ENCODE measurements around the gene STX11. TPM values are rescaled to one million over a fixed set of nuclear protein-coding genes. Genes with fewer than 3 reads are reported as not detected.

Gene STX11
- total RNA-seq, 1 donor from 2014 or later, result 15.6 TPM

DNA sequence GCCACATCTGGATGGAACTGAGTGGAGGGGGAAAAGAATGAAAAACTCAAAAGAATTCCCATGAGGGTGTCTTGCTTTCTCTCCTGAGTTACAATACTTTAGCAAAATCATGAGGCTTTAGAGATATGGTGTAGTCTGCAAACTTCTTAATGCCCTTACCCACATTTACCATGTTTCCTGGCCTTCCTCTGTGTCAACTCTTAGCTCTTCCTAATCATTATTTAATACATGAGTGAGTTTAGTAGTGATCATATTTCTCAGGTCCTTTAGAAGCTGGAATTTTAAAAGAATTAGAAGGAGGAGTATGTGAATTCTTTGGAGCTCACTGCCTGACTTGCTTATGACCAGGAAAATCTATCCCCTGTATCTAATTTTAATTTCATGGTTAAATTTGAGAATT is 39.0 kb downstream of the STX11 start:
- no peaks in the 10 kb centered on the region for H3K27me3 Mint-ChIP-seq
- no peak overlapping the region for H3K27ac Mint-ChIP-seq
- no peak for DNase-seq
- H3K4me3 Mint-ChIP-seq, result no peak overlapping the region
- H3K9me3 Mint-ChIP-seq, result peaks cover 22% of the 10 kb centered on the region
- intact Hi-C loops (cut with micrococcal nuclease), result no loop called here
- peaks cover 38% of the 10 kb centered on the region for H3K36me3 Mint-ChIP-seq (ENCODE audit: low read depth)
- H3K4me1 Mint-ChIP-seq, result no peaks in the 10 kb centered on the region

DNA sequence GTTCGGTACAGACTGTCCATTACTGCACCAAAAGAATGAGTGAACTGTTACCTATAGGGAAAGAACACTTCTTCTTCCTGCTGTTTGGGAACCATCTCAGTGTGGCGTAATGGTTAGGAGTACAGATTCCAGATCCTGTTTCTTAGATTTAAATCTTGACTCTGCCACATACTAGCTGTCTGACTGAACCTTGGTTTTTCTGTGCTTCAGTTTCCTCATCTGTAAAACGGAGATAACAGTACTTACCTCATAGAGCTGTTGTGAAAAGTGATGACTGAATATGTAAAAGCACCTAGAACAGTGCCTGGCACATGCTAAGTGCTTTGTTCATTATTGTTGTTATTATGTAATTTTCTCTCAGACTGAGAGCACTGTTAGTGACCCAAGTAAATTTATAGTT is 39.8 kb downstream of the STX11 start:
- no peak for DNase-seq
- Mint-ChIP-seq H3K27me3 (no peaks in the 10 kb centered on the region), H3K27ac (peak overlapping the region; percentile 21), H3K36me3 (ENCODE audit: low read depth) (peaks cover 38% of the 10 kb centered on the region), H3K4me1 (no peaks in the 10 kb centered on the region), H3K9me3 (peaks cover 23% of the 10 kb centered on the region), H3K4me3 (no peak overlapping the region)
- intact Hi-C loops (cut with micrococcal nuclease), result no loop called here

DNA sequence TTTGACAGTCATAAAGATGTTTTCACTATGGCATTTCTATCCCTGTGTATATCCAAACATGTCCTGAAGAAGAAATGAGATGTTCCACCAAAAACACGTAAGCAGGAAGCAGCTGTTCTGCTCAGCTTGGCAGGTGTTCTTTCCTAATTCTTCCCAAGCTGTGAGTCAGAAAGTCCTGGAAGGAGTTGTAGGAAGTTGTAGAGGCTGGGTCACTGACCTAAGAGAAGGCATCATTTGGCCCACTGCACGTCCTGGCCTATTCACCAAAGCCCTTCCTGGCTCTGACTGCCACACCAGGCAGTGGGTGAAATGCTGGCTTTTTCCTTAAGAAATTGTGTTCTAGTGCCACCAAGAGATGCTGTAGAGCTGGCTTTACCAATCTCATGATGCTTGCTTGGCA is 40.3 kb downstream of the STX11 start:
- Mint-ChIP-seq H3K27me3 (no peaks in the 10 kb centered on the region), H3K4me1 (no peaks in the 10 kb centered on the region), H3K36me3 (ENCODE audit: low read depth) (peaks cover 34% of the 10 kb centered on the region), H3K9me3 (peaks cover 20% of the 10 kb centered on the region), H3K27ac (no peak overlapping the region), H3K4me3 (no peak overlapping the region)
- DNase-seq, result no peak
- intact Hi-C loops (cut with micrococcal nuclease), result no loop called here

DNA sequence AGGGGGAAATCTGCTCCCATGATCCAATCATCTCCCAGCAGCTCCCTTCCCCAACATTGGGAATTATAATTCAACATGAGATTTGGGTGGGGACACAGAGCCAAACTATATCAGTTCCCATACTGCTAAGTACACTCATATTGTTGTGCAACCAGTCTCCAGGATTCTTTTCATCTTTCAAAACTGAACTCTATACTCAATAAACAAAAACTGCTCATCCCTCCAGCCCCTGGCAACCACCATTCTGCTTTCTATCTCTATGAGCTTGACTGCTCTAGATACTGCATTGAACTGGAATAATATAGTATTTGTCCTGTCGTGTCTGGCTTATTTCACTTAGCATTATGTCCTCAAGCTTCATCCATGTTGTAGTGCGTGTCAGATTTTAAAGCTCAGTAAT is 42.9 kb downstream of the STX11 start:
- DNase-seq, result no peak
- peaks cover 17% of the 10 kb centered on the region for H3K9me3 Mint-ChIP-seq
- H3K27me3 Mint-ChIP-seq, result no peaks in the 10 kb centered on the region
- H3K4me1 Mint-ChIP-seq, result no peaks in the 10 kb centered on the region
- no peak overlapping the region for H3K27ac Mint-ChIP-seq
- intact Hi-C loops (cut with micrococcal nuclease), result no loop called here
- H3K36me3 Mint-ChIP-seq (ENCODE audit: low read depth), result peaks cover 16% of the 10 kb centered on the region
- no peak overlapping the region for H3K4me3 Mint-ChIP-seq

DNA sequence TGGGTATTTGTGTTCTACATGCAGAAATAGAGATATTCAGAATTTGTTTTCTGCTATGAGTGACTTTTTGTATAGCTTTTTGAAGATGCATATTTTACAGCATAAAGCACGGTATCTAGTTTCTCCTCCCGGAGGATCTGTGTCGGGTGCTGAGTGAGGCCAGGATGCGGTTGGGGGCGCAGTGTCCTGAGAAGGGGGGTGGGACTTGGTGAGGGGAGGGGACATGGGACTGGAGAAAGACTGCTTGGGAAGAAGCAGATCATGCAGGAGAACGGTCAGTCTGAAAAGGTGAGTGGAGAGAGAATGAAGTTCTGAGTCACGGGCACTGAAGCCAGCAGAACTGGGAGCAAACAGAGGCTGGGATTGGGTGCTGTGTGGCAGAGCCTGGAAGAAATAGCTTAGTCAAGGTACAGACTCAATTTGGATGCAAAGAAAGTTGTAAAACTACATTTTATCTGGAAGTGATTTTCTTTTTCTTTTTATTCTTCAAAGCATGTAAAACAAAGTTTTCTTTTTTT is 44.0 kb downstream of the STX11 start:
- intact Hi-C loops (cut with micrococcal nuclease), result no loop called here
- Mint-ChIP-seq H3K27ac (no peak overlapping the region), H3K36me3 (ENCODE audit: low read depth) (peaks cover 10% of the 10 kb centered on the region), H3K4me3 (no peak overlapping the region), H3K9me3 (peaks cover 23% of the 10 kb centered on the region), H3K27me3 (no peaks in the 10 kb centered on the region), H3K4me1 (no peaks in the 10 kb centered on the region)
- DNase-seq, result no peak

DNA sequence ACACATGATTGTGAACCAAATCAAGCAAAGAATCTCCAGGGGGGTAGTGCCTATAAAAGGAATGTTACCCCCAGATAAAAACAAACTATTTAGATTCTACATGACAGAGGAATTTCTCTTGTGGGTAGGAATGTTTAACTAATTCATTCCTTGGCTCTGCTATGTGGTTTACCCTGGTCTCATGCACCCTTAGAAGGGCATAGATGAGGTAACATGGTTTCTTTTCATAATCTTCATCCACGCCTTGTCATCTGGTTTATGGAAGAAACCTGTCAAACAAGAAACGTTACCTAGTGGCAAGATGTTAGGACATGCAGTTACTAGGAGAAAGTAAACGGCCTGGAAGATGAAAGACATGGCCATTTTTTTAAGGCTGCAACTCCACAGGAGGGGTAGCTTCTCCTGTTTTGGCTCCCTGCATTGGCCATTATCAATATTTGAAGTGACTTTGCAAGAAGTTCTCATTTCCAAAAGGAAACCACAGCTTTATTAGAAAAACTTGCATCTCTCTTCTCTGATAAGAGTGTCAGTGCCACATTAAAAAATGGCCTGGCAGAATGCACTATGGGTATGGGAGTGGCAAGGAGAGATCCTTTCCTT is 45.5 kb downstream of the STX11 start:
- no peak overlapping the region for H3K27ac Mint-ChIP-seq
- H3K4me3 Mint-ChIP-seq, result no peak overlapping the region
- H3K27me3 Mint-ChIP-seq, result no peaks in the 10 kb centered on the region
- peaks cover 23% of the 10 kb centered on the region for H3K9me3 Mint-ChIP-seq
- H3K4me1 Mint-ChIP-seq, result no peaks in the 10 kb centered on the region
- intact Hi-C loops (cut with micrococcal nuclease), result no loop called here
- H3K36me3 Mint-ChIP-seq (ENCODE audit: low read depth), result peaks cover 7% of the 10 kb centered on the region
- DNase-seq, result no peak

DNA sequence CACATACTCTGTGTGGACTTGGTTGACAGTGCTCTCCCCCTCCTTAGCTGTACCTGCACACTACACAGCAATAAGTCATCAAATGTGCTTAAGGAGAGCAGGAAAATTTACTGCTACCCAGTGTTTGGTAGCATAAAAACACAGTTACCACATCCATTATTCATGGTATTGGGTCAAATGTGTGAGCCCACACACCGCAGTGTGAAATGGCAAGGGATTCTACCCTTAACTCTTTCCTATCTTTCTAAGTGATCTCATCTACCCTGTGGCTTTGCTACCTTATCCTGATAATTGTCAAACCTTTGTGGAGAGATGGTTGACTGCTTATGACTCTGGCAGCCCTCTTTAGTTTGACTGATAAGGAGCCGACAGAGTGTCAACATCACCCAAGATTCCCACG is 47.6 kb downstream of the STX11 start:
- H3K27ac Mint-ChIP-seq, result no peak overlapping the region
- H3K4me1 Mint-ChIP-seq, result no peaks in the 10 kb centered on the region
- intact Hi-C loops (cut with micrococcal nuclease), result no loop called here
- H3K27me3 Mint-ChIP-seq, result no peaks in the 10 kb centered on the region
- no peaks in the 10 kb centered on the region for H3K36me3 Mint-ChIP-seq (ENCODE audit: low read depth)
- H3K4me3 Mint-ChIP-seq, result no peak overlapping the region
- DNase-seq, result no peak
- peaks cover 29% of the 10 kb centered on the region for H3K9me3 Mint-ChIP-seq

DNA sequence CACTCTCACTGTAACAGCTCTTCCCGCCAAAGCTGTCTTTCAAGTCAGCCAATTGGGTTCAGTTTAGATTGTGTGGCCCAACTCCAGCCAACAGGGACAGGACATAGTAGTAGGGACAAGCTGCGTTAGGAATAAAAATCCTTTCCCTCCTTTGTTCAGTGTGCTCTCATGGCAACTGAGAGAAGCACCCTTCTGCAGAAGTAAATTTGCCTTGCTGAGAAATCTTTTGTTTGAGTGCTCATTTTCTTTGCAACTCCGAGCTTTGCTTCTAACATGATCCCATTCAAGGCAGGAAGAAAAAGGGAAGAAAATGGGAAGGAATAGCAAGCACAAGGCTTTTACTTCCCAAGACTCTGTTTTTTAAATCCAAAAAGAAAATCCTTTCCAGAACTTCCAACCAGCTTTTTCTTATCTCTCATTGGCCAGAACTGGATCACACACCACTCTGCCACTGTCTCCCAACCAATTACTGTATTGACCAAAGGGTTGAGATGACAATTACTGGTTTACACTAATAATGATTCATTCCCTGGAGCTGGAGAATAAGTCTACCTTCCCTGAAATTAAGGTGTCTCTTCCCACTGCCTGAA is 52.7 kb downstream of the STX11 start:
- H3K4me1 Mint-ChIP-seq, result no peaks in the 10 kb centered on the region
- H3K27me3 Mint-ChIP-seq, result peaks cover 32% of the 10 kb centered on the region
- H3K36me3 Mint-ChIP-seq (ENCODE audit: low read depth), result no peaks in the 10 kb centered on the region
- H3K9me3 Mint-ChIP-seq, result peaks cover 49% of the 10 kb centered on the region
- no peak overlapping the region for H3K27ac Mint-ChIP-seq
- no peak overlapping the region for H3K4me3 Mint-ChIP-seq
- intact Hi-C loops (cut with micrococcal nuclease), result no loop called here
- no peak for DNase-seq

DNA sequence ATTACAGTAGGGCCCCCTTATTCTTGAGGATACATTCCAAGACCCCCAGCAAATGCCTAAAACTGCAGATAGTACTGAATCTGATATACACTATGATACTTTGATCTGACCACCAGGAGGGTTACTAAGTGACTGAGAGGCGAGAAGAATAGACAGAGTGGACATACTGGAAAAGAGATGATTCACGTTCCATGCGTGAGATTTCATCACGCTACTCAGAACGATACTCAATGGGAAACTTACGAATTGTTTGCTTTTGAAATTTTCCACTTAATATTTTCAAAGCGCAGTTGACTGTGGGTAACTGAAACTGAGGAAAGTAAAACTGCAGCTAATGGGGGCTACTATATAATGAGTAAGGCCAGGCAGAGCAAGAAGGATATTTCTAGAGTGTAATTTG is 60.8 kb downstream of the STX11 start:
- intact Hi-C loops (cut with micrococcal nuclease), result loop anchor here (10.0 kb wide), 1 partner anchor 1266 kb away; the partner anchor contains the start of gene HIVEP2
- Mint-ChIP-seq H3K4me1 (peaks cover 13% of the 10 kb centered on the region), H3K27ac (no peak overlapping the region)

DNA sequence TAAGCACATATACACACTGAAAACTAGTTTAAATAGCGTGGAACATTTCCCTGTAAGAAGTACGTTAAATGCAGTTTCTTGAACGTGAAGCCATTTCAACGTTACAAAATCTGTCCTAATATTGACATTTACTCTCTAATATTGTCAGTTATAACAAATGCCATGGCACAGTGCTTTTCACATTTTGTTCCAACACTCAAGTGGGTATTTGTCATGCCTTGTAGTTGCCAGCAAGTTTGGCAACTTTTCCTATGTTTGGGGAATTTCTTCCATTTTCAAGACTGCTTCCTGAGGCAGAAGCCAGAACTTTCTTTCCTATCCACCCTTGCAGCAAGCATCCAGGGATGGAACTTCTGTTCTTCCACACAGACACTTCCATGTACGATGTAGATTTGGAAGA is 63.0 kb downstream of the STX11 start:
- peaks cover 26% of the 10 kb centered on the region for H3K27me3 Mint-ChIP-seq
- H3K4me1 Mint-ChIP-seq, result peaks cover 31% of the 10 kb centered on the region
- H3K4me3 Mint-ChIP-seq, result no peak overlapping the region
- no peak overlapping the region for H3K27ac Mint-ChIP-seq
- no peak for DNase-seq
- intact Hi-C loops (cut with micrococcal nuclease), result loop anchor here (10.0 kb wide), 1 partner anchor 1269 kb away; the partner anchor contains the start of gene HIVEP2
- H3K9me3 Mint-ChIP-seq, result no peaks in the 10 kb centered on the region
- H3K36me3 Mint-ChIP-seq (ENCODE audit: low read depth), result peaks cover 5% of the 10 kb centered on the region

More for the DNA sequence above, 60.8 kb downstream of the STX11 start:
- Mint-ChIP-seq H3K4me3 (no peak overlapping the region), H3K27me3 (peaks cover 44% of the 10 kb centered on the region), H3K9me3 (peaks cover 13% of the 10 kb centered on the region), H3K36me3 (ENCODE audit: low read depth) (peaks cover 3% of the 10 kb centered on the region)
- DNase-seq, result no peak

DNA sequence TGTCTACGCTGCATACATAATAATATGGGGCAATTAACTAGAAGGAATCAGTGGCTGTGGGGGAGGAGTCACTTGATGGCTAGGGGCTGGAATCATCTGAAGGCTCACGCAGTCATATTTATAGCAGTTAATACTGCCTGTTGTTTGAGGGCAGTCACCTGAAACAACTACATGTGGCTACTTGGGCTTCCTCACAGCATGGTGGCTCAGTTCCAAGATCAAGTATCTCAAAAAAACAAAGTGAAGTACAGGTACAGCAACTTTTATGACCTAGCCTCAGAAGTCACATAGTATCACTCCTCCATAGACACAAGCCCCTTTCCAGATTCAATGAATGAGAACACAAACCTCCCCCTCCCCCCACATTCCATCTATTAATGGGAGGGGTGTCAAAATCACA is 63.7 kb downstream of the STX11 start:
- H3K4me1 Mint-ChIP-seq, result peaks cover 34% of the 10 kb centered on the region
- no peak for DNase-seq
- no peak overlapping the region for H3K27ac Mint-ChIP-seq
- H3K27me3 Mint-ChIP-seq, result peaks cover 21% of the 10 kb centered on the region
- H3K9me3 Mint-ChIP-seq, result no peaks in the 10 kb centered on the region
- H3K4me3 Mint-ChIP-seq, result no peak overlapping the region
- H3K36me3 Mint-ChIP-seq (ENCODE audit: low read depth), result peaks cover 5% of the 10 kb centered on the region
- intact Hi-C loops (cut with micrococcal nuclease), result loop anchor here (10.0 kb wide), 1 partner anchor 1269 kb away; the partner anchor contains the start of gene HIVEP2

DNA sequence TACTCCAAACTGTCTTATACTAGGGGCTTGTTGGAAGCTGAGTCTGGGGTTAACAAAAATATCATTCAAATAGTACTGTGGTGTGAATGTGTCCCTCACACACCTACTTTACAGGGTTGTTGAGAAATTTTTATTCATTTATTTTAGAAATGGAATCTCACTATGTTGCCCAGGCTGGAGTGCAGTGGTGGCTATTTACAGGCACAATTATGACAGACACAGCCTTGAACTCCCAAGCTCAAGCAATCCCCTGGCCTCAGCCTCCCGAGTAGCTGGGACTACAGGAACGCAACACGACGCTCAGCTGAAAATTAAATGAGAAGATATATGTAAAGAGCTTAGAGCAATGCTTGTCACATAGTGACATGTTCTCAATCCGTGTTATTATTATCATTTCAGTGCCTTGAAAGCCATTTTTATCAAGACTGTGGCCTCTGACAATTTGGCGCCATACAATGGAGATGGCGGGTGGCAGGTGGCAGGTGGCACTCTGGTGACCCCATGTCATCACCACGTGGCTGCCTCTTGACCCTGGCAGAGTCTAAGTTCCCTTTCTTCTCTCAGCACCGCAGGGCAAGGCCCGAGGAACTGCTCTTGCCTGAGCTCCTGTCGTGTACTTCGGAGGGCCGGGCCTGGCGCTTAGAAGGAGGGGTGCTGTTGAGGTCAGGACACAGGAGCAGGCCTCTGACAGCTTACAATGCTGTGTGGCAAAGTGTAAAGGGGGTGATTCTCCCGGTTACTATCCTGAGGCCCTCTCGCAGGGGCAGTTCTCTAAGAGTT is 64.5 kb downstream of the STX11 start:
- Mint-ChIP-seq H3K27ac (peak overlapping the region; percentile 98), H3K4me3 (peak overlapping the region; percentile 93), H3K36me3 (ENCODE audit: low read depth) (peaks cover 5% of the 10 kb centered on the region), H3K4me1 (peaks cover 34% of the 10 kb centered on the region), H3K9me3 (no peaks in the 10 kb centered on the region), H3K27me3 (peaks cover 16% of the 10 kb centered on the region)
- no peak for DNase-seq
- intact Hi-C loops (cut with micrococcal nuclease), result loop anchor here (5.0 to 10.0 kb wide), 2 partner anchors 137 to 1270 kb away; partner anchors contain the start of gene HIVEP2

DNA sequence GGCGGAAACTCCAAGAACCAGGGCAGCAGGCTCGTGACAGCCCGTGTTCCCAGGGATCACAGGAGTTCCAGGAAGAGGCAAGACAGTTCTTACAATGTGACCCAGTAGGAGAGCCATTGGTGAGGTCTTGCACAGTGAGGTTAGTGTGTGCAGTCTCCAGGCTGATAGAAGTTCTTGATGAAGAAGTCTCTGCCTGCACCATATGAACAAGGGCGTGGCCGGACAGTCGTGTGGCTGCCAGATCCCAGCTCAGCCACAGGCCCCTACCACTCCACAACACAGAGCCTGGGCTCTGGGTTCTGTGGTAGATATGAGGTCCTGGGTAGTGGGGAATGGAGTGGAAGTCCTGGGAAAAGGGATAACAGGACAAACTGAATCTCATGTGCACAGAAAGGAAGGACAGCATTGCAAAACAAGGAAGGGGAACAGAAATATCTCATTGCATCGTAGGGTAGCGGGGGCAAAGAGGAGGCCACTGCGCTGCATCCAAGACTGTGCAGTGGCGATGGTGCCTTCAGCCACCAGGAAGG is 65.2 kb downstream of the STX11 start:
- H3K27ac Mint-ChIP-seq, result peak overlapping the region; percentile 98
- DNase-seq, result peak; percentile 73

More for the DNA sequence above, 65.2 kb downstream of the STX11 start:
- peaks cover 5% of the 10 kb centered on the region for H3K36me3 Mint-ChIP-seq (ENCODE audit: low read depth)
- H3K9me3 Mint-ChIP-seq, result no peaks in the 10 kb centered on the region
- H3K4me3 Mint-ChIP-seq, result peak overlapping the region; percentile 93
- H3K27me3 Mint-ChIP-seq, result peaks cover 13% of the 10 kb centered on the region
- intact Hi-C loops (cut with micrococcal nuclease), result loop anchor here (5.0 to 10.0 kb wide), 2 partner anchors 137 to 1271 kb away; partner anchors contain the start of gene HIVEP2
- peaks cover 34% of the 10 kb centered on the region for H3K4me1 Mint-ChIP-seq
